22Rv1 (cell line): ENCODE results near the gene CHADL.

Experiments
- CTCF ChIP-seq: fragments of 450-650 bp; IDR thresholded peaks from 2 replicates; pipeline ENCODE4 v1.5.1; 2017; ENCODE audit warnings: mild to moderate bottlenecking
- ZFX ChIP-seq: fragments of 450-650 bp; IDR thresholded peaks from 2 replicates; pipeline ENCODE4 v1.6.1; 2017; ENCODE audit warnings: antibody characterized with exemption, borderline replicate concordance

GRCh38 chr22:41203118-41203517 is 37.6 kb downstream of the CHADL start:
- TF ChIP-seq CTCF (no peak), ZFX (no peak)
